ENCODE results near the gene DNAI4. TPM values are rescaled to one million over a fixed set of nuclear protein-coding genes. Genes with fewer than 3 reads are reported as not detected.
"Not testable (repeated sequence)": the region's sequence is repeated elsewhere in the genome, so short reads cannot be mapped to it uniquely, and the experiment has no call there.

Gene DNAI4
- total RNA-seq, 3 donors from 2014 or later: 14.8 to 38.0 (median 25.1) TPM

- Histone ChIP-seq H3K9me3 (no peaks in the 10 kb centered on the region), H3K4me3 (no peak overlapping the region), H3K36me3 (ENCODE audit: low read depth) (no peaks in the 10 kb centered on the region), H3K4me1 (ENCODE audit: low read depth) (peaks cover 18% of the 10 kb centered on the region)
- DNase-seq: no peak
- intact Hi-C loops (cut with DNase I, micrococcal nuclease): no loop called here
- no peak for ATAC-seq
- TF ChIP-seq CTCF (IDR thresholded peaks at IDR 0.05): no peak
Observed at GRCh38 chr1:66917476-66917875, 7.2 kb downstream of the DNAI4 start.

GRCh38 chr1:66916320-66916719 is 8.3 kb downstream of the DNAI4 start:
- no peak for DNase-seq

GRCh38 chr1:66915203-66915602 is 9.5 kb downstream of the DNAI4 start:
- DNase-seq: not testable (repeated sequence)

More at GRCh38 chr1:66916320-66916719, 8.3 kb downstream of the DNAI4 start:
- TF ChIP-seq CTCF (IDR thresholded peaks at IDR 0.05): no peak
- intact Hi-C loops (cut with DNase I, micrococcal nuclease): no loop called here
- Histone ChIP-seq H3K4me1 (ENCODE audit: low read depth) (peaks cover 18% of the 10 kb centered on the region), H3K9me3 (no peaks in the 10 kb centered on the region), H3K4me3 (no peak overlapping the region), H3K36me3 (ENCODE audit: low read depth) (no peaks in the 10 kb centered on the region)
- no peak for ATAC-seq

GRCh38 chr1:66893712-66894111 is 30.9 kb downstream of the DNAI4 start:
- intact Hi-C loops (cut with DNase I, micrococcal nuclease): no loop called here
- DNase-seq: no peak
- no peaks in the 10 kb centered on the region for H3K36me3 ChIP-seq (ENCODE audit: low read depth)
- no peak for TF ChIP-seq CTCF (IDR thresholded peaks at IDR 0.05)
- no peaks in the 10 kb centered on the region for H3K4me1 ChIP-seq (ENCODE audit: low read depth)
- ATAC-seq: no peak
- no peak overlapping the region for H3K4me3 ChIP-seq
- H3K9me3 ChIP-seq: no peaks in the 10 kb centered on the region

More at GRCh38 chr1:66915203-66915602, 9.5 kb downstream of the DNAI4 start:
- ATAC-seq; H3K36me3 ChIP-seq (ENCODE audit: low read depth); H3K4me3 ChIP-seq; intact Hi-C loops (cut with DNase I, micrococcal nuclease); H3K9me3 ChIP-seq; H3K4me1 ChIP-seq (ENCODE audit: low read depth): not testable (repeated sequence)

- H3K9me3 ChIP-seq: no peaks in the 10 kb centered on the region
Observed at GRCh38 chr1:66890621-66891020, 34.0 kb downstream of the DNAI4 start.

GRCh38 chr1:66889030-66889429 is 35.6 kb downstream of the DNAI4 start:
- no peak for ATAC-seq
- no peaks in the 10 kb centered on the region for H3K36me3 ChIP-seq (ENCODE audit: low read depth)

More at GRCh38 chr1:66890621-66891020, 34.0 kb downstream of the DNAI4 start:
- Histone ChIP-seq H3K36me3 (ENCODE audit: low read depth) (no peaks in the 10 kb centered on the region), H3K4me3 (no peak overlapping the region), H3K4me1 (ENCODE audit: low read depth) (no peaks in the 10 kb centered on the region)
- no peak for TF ChIP-seq CTCF (IDR thresholded peaks at IDR 0.05)
- DNase-seq: no peak
- no peak for ATAC-seq
- intact Hi-C loops (cut with DNase I, micrococcal nuclease): no loop called here

More at GRCh38 chr1:66889030-66889429, 35.6 kb downstream of the DNAI4 start:
- intact Hi-C loops (cut with DNase I, micrococcal nuclease): no loop called here
- no peak for DNase-seq
- no peaks in the 10 kb centered on the region for H3K4me1 ChIP-seq (ENCODE audit: low read depth)
- no peaks in the 10 kb centered on the region for H3K9me3 ChIP-seq
- H3K4me3 ChIP-seq: no peak overlapping the region
- TF ChIP-seq CTCF (IDR thresholded peaks at IDR 0.05): no peak
